Breast epithelium (tissue), 3 donors: ENCODE measurements around the gene DNAJC16.

Experiments
- POLR2A ChIP-seq: fragments of 450-650 bp; IDR thresholded peaks from one replicate; pipeline ENCODE4 v1.6.1; 2016; ENCODE audit warnings: antibody characterized with exemption, mild to moderate bottlenecking, moderate library complexity
- TF ChIP-seq, protein P1 (sequence below), 3 donors: fragments of 450-650 bp; IDR thresholded peaks; one replicate each; pipeline ENCODE4 v1.5.1; 2016 to 2017; ENCODE audit warnings: antibody characterized with exemption in 3 of 3, mild to moderate bottlenecking in 3 of 3, moderate library complexity in 3 of 3

DNA sequence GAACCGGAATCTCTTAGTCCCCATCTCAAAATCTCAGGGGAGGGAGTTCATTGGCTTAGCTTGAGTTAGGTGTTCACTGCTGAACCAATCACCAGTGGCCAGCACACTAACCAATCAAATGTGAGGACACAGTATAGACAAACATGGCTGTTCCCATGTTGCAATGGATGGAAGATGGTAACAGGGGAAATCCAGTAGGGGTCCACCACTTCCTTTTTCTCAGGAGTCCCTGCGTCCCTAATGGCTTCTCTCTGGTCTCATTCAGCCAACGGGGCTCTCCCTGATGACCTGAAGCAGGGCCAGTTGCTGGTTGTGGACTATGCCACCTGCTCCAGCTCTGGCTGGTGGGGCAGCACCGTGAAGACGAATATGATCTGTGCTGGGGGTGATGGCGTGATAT lies 41.0 kb upstream of the DNAJC16 start:
- TF ChIP-seq POLR2A = no peak
- TF ChIP-seq, protein P1, sequence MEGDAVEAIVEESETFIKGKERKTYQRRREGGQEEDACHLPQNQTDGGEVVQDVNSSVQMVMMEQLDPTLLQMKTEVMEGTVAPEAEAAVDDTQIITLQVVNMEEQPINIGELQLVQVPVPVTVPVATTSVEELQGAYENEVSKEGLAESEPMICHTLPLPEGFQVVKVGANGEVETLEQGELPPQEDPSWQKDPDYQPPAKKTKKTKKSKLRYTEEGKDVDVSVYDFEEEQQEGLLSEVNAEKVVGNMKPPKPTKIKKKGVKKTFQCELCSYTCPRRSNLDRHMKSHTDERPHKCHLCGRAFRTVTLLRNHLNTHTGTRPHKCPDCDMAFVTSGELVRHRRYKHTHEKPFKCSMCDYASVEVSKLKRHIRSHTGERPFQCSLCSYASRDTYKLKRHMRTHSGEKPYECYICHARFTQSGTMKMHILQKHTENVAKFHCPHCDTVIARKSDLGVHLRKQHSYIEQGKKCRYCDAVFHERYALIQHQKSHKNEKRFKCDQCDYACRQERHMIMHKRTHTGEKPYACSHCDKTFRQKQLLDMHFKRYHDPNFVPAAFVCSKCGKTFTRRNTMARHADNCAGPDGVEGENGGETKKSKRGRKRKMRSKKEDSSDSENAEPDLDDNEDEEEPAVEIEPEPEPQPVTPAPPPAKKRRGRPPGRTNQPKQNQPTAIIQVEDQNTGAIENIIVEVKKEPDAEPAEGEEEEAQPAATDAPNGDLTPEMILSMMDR (IDR thresholded peaks at IDR 0.05) = no peak
